ENCODE results near the gene CRADD.
"Not testable (repeated sequence)": the region's sequence is repeated elsewhere in the genome, so short reads cannot be mapped to it uniquely, and the experiment has no call there.

The CRADD gene

GRCh38 chr12:93913845-93914244 is 236.7 kb downstream of the CRADD start:
- no peak for DNase-seq

- DNase-seq, result no peak
These were observed 237.1 kb downstream of the CRADD start for GRCh38 chr12:93914281-93914680.

- no peak for DNase-seq
These were observed 238.2 kb downstream of the CRADD start for GRCh38 chr12:93915411-93915810.

GRCh38 chr12:93916402-93916801 is 239.2 kb downstream of the CRADD start:
- no peak for DNase-seq

GRCh38 chr12:93918262-93918661 is 241.1 kb downstream of the CRADD start:
- no peak for DNase-seq

GRCh38 chr12:93918900-93919299 is 241.7 kb downstream of the CRADD start:
- no peak for DNase-seq

- DNase-seq, result no peak
These were observed 244.3 kb downstream of the CRADD start for GRCh38 chr12:93921521-93921920.

- DNase-seq, result no peak
These were observed 245.4 kb downstream of the CRADD start for GRCh38 chr12:93922583-93923006.

- no peak for DNase-seq
These were observed 247.2 kb downstream of the CRADD start for GRCh38 chr12:93924367-93924766.

- no peak for DNase-seq
These were observed 248.5 kb downstream of the CRADD start for GRCh38 chr12:93925585-93926205.

GRCh38 chr12:93926237-93926636 is 249.1 kb downstream of the CRADD start:
- DNase-seq, result no peak

- not testable (repeated sequence) for DNase-seq
These were observed 251.9 kb downstream of the CRADD start for GRCh38 chr12:93929081-93929480.

GRCh38 chr12:93937812-93938211 is 260.6 kb downstream of the CRADD start:
- no peak for DNase-seq

- no peak for DNase-seq
These were observed 261.1 kb downstream of the CRADD start for GRCh38 chr12:93938317-93938716.

GRCh38 chr12:93938931-93939330 is 261.8 kb downstream of the CRADD start:
- DNase-seq, result no peak

- no peak for DNase-seq
These were observed 262.6 kb downstream of the CRADD start for GRCh38 chr12:93939641-93940325.

GRCh38 chr12:93943780-93944179 is 266.6 kb downstream of the CRADD start:
- DNase-seq, result no peak

- no peak for DNase-seq
These were observed 267.0 kb downstream of the CRADD start for GRCh38 chr12:93944201-93944600.

Measured in activated T-cell treated with anti-CD3 and anti-CD28 coated beads, Interleukin-2, amount 50 U/mL, for 48 hours (primary cell).